ENCODE data around the gene EPB41L2. TPM values are rescaled to one million over a fixed set of nuclear protein-coding genes. Genes with fewer than 3 reads are reported as not detected.

The EPB41L2 gene
- total RNA-seq, 1 experiment from 2014 or later, result 74.8 TPM

- no TSS peak for BruUV-seq (replicated peaks)
- Histone ChIP-seq H3K4me2 (ENCODE audit: low read length) (no peak overlapping the region), H3K4me1 (ENCODE audit: control insufficient read depth in 1 of 2, insufficient read depth in 2 of 2, low read length in 2 of 2) (peaks cover 3 to 9% of the 10 kb centered on the region in 2 experiments; a peak in 3 of 4 replicates), H3K9me2 (ENCODE audit: insufficient read depth) (no peaks in the 10 kb centered on the region), H3K27ac (ENCODE audit: low read depth, low read length) (no peak overlapping the region), H3K36me3 (ENCODE audit: control insufficient read depth in 1 of 2, insufficient read depth in 2 of 2, low read length in 2 of 2) (no peaks in the 10 kb centered on the region), H3K79me2 (ENCODE audit: insufficient read depth, low read length) (peaks cover 58% of the 10 kb centered on the region), H3K9me3 (ENCODE audit: control insufficient read depth in 1 of 2, insufficient read depth in 1 of 2, low read depth in 1 of 2, low read length in 2 of 2) (no peaks in the 10 kb centered on the region), H4K20me1 (ENCODE audit: insufficient read depth) (no peaks in the 10 kb centered on the region; the same call in 1 of the 2 replicates), H3K4me3 (replicated peaks in 1 of 2; ENCODE audit: low read depth in 1 of 2, low read length in 2 of 2) (no peak overlapping the region), H3K27me3 (ENCODE audit: insufficient read depth, low read length) (no peaks in the 10 kb centered on the region), H2AFZ (ENCODE audit: low read depth, low read length, poor library complexity, severe bottlenecking) (no peak overlapping the region), H3K9ac (ENCODE audit: low read length) (no peak overlapping the region)
- ChIA-PET RAD21 (ENCODE audit: low non-redundant PET in 1 of 2, low total read pairs in 2 of 2, uncharacterized antibody in 2 of 2, unreplicated experiment in 2 of 2) (no interaction called here), POLR2A (no interaction called here), CTCF (no interaction called here)
- no peak for ATAC-seq
- intact Hi-C loops (cut with micrococcal nuclease), result no loop called here
- no peak for TF ChIP-seq CEBPB (IDR thresholded peaks at IDR 0.05; ENCODE audit: low read depth)
- no peak for TF ChIP-seq JUND (IDR thresholded peaks at IDR 0.05)
- TF ChIP-seq EZH2phosphoT487 (IDR thresholded peaks at IDR 0.05; ENCODE audit: borderline replicate concordance), result no peak
- no peak for TF ChIP-seq EZH2 (IDR thresholded peaks at IDR 0.05)
- no peak for TF ChIP-seq ZNF274 (IDR thresholded peaks at IDR 0.05; ENCODE audit: low read depth, low read length)
- TF ChIP-seq MAX (IDR thresholded peaks at IDR 0.05), result no peak
- no peak for TF ChIP-seq POLR2AphosphoS5 (IDR thresholded peaks at IDR 0.05; ENCODE audit: low read depth, low read length)
- TF ChIP-seq FOSL1 (IDR thresholded peaks at IDR 0.05; ENCODE audit: low read depth), result no peak
- no peak for TF ChIP-seq SP1 (IDR thresholded peaks at IDR 0.05; ENCODE audit: low read depth)
- TF ChIP-seq ZBTB33 (IDR thresholded peaks at IDR 0.05; ENCODE audit: extremely low read depth, insufficient replicate concordance, low read length), result no peak
- no peak for TF ChIP-seq ATF3 (IDR thresholded peaks at IDR 0.05)
- no peak for TF ChIP-seq YY1 (IDR thresholded peaks at IDR 0.05; ENCODE audit: extremely low read depth, insufficient replicate concordance, low read depth, low read length)
- no peak for DNase-seq (ENCODE audit: low read depth, low spot score)
These were observed 36.8 kb downstream of the EPB41L2 start for GRCh38 chr6:131026243-131026642.
